Erythroblast (primary cell): ENCODE data around the gene CNPY3.
"Not testable (repeated sequence)": the region's sequence is repeated elsewhere in the genome, so short reads cannot be mapped to it uniquely, and the experiment has no call there.

ENCODE experiments used
- DNase-seq, 2 experiments: peaks; one replicate each; lab custom pipeline; 2025; lab: John Stamatoyannopoulos, UW
- GATA1 ChIP-seq: IDR thresholded peaks from 2 replicates; pipeline ENCODE4 v1.6.1; 2011; ENCODE audit warnings: low read depth, mild to moderate bottlenecking, control low read depth, low read length, moderate library complexity
- POLR2A ChIP-seq: IDR thresholded peaks from 2 replicates; pipeline ENCODE4 v1.6.1; 2011; ENCODE audit warnings: mild to moderate bottlenecking, low read length

CNPY3 gene

DNA sequence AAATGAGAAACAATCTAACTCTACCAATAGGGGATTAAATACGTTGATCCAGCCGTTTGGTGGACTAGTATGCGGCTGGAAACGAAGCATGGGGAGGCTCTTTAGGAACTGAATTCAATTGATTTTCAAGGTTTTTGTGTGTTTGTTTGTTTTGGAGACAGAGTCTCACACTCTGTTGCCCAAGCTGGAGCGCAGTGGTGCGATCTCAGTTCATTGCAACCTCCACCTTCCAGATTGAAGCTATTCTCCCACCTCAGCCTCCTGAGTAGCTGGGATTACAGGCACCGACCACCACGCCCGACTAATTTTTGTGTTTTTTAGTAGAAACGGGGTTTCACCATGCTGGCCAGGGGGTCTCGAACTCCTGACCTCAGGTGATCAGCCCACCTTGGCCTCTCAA is 7.1 kb downstream of the CNPY3 start:
- no peak for TF ChIP-seq POLR2A
- no peak for TF ChIP-seq GATA1

DNA sequence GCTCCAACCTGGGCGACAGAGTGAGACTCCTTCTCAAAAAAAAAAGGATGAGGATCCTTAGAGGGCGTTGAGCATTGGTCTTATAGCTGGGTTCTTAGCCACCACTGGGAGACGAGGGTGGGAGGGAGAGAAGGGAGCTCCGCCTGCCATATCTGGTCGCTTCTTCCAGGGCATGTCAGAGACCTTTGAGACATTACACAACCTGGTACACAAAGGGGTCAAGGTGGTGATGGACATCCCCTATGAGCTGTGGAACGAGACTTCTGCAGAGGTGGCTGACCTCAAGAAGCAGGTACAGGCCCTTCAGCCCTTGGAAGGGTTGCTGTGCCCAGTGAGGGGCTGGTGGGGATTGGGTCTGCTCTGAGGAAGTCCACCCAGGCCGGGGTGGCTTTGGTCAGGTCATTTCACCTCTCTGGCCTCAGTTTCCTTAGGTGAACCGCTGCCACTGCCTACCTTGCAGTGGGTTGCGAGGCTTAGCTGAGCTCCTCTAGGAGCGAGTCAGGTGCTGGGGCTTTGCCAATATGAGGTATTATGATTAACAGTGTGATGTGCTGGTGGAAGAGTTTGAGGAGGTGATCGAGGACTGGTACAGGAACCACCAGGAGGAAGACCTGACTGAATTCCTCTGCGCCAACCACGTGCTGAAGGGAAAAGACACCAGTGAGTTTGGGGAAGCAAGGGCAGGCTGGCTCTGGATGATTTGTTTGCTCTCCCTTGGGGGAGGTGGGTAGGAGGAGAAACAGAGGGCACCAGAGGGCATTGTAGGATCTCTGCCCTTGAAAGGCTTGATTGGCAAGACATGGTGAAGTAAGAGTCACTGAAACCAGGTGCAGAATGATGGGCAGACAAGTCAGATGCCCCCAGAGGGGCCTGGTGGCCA is 8.5 kb downstream of the CNPY3 start:
- TF ChIP-seq GATA1 (no peak), POLR2A (no peak)
- no peak for DNase-seq

More for the DNA sequence above, 7.1 kb downstream of the CNPY3 start:
- DNase-seq, result no peak

DNA sequence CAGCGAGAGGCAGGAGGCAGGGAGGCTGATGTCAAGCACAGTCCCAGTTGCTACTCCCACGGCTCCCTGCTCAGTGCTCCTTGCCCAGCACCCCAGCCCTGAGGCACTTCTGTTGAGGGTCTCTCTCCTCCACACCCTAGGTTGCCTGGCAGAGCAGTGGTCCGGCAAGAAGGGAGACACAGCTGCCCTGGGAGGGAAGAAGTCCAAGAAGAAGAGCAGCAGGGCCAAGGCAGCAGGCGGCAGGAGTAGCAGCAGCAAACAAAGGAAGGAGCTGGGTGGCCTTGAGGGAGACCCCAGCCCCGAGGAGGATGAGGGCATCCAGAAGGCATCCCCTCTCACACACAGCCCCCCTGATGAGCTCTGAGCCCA is 9.1 kb downstream of the CNPY3 start:
- TF ChIP-seq POLR2A, result no peak
- no peak for TF ChIP-seq GATA1
- no peak for DNase-seq

DNA sequence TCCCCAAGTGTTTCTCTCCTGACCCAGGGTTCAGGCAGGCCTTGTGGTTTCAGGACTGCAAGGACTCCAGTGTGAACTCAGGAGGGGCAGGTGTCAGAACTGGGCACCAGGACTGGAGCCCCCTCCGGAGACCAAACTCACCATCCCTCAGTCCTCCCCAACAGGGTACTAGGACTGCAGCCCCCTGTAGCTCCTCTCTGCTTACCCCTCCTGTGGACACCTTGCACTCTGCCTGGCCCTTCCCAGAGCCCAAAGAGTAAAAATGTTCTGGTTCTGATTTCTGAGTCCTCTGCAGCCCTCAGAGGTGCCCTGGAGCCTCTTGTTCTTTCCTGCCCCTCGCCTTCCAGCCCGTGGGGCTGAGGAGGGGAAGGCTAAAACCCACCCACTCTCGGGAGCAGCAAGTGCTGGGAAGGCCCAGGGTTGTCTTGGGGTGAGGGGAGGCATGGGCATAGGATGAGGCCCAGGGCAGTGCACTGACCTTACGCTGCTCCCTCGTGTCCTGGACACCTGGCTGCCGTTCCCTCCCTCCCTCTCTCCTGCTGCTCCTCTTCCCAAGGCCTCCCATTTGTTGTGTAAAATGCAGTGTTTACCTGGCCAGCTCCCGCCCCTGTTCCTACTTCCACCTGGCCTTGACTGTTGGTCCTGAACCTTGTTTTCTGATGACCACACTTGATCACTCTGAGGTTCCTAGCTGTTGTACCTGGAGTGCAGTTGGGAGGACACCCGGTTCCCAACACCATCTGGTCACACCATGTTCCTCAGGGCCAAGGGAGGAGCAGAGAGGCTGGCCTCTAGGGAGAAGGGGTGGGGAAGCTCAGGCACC is 9.9 kb downstream of the CNPY3 start:
- TF ChIP-seq POLR2A (no peak), GATA1 (no peak)
- DNase-seq, result no peak

DNA sequence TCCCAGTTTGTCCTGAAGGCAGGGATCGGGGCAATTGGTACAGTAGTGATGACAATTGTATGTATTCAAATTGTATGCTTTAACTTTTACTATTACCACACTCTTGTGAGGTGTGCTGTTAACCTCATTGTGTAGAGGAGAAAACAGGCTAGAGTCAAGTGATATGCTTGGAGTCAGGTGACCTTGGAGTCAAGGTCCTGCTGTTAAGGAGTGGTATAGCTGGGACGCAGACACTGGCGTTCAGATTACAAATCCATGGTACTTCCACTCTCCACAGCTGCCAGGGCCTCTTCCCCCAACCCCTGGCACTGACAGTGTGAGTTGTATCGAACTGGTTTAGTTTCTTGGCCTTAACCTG is 10.5 kb downstream of the CNPY3 start:
- TF ChIP-seq POLR2A (no peak), GATA1 (no peak)

DNA sequence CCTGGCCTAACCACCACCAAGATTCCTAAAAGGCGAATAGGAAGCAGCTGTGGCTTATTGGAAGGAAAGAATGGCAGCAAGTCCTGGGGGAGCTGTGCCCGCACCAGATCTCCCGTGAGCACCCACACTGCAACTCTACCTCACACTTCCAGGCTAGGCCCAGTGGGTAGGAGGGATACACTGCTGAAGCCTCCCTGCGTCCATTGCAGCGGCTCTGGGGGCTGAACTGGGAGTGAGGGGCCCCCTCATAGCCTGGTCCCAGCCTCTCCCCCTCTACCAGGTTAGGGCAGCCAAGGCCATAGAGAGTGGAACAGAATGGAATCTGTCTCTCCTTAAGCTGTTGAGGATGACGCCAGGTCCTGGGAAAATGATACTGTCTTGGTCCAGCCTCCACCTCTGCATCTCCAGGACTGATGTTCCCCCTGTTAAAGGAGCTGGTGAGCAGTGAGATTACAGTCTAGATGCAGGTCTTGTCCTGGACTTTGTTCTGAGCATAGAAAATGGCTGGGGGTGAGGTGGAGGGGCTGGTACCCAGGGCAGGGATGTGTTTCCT is 11.3 kb downstream of the CNPY3 start:
- no peak for TF ChIP-seq GATA1
- no peak for TF ChIP-seq POLR2A

More for the DNA sequence above, 10.5 kb downstream of the CNPY3 start:
- DNase-seq, result no peak

DNA sequence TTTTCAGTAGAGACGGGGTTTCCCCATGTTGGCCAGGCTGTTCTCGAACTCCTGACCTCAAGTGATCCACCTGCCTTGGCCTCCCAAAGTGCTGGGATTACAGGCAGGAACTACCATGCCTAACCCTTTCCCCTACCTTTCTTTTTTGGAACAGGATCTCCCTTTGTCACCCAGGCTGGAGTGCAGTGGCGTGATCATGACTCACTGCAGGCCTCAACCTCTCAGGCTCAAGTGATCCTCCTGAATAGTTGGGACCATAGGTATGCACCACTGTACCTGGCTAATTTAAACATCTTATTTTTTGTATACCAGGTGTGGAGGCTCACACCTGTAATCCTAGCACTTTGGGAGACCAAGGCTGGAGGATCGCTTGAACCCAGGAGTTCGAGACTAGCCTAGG is 12.1 kb downstream of the CNPY3 start:
- not testable (repeated sequence) for DNase-seq

More for the DNA sequence above, 11.3 kb downstream of the CNPY3 start:
- no peak for DNase-seq

DNA sequence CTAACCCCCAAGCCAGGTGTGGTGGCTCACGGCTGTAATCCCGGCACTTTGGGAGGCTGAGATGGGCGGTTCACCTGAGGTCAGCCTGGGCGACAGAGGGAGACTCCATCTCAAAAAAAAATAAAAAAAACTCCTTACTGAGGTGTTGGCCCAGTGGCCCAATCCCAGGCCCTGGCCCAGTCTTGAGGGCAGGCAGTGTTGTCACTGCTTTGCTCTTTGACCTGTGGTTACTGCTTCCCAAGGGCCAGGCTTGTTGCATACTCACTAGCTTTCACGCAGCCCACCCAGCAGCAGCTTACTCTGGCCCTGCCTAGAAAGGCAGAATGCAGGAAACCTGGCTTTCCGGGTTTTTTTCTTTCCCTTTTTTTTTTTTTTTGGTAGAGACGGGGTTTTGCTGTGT is 13.2 kb downstream of the CNPY3 start:
- TF ChIP-seq GATA1 (no peak), POLR2A (no peak)
- no peak for DNase-seq

DNA sequence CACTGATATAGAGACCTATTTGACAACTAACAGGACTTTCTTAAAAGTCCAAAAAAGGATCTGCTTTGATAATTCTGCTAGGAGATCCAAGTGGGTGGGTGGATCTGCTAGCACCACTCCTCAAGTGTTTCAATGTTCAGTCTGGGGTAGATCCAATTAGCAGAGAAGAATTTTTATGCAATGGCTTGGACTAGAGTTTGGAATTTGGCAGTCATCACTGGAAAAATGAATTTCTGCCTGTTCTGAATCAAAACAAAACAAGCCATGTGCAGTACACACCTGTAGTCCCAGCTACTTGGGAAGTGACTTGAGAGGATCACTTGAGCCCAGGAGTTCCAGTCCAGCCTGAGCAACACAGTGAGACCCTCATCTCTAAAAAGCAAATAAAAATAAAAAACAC is 18.7 kb downstream of the CNPY3 start:
- DNase-seq, result no peak
- TF ChIP-seq POLR2A (no peak), GATA1 (no peak)

DNA sequence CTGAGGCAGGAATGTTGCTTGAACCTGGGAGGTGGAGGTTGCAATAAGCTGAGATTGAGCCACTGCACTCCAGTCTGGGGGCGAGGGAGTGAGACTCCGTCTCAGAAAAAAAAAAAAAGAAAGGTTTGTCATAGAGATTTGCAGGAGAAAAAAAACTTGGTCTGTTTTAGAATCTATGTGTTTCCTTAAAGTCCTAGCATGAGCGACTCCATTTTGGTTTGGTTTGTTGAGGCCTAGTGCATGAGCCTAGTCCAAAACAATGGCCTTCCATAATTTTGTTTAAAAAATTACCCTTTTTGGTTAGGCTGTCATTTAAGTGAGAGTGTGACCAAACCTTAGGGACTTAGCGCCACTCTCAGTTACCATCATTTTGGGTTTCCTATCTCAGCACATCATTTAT is 23.1 kb downstream of the CNPY3 start:
- no peak for DNase-seq
- TF ChIP-seq GATA1 (no peak), POLR2A (no peak)

DNA sequence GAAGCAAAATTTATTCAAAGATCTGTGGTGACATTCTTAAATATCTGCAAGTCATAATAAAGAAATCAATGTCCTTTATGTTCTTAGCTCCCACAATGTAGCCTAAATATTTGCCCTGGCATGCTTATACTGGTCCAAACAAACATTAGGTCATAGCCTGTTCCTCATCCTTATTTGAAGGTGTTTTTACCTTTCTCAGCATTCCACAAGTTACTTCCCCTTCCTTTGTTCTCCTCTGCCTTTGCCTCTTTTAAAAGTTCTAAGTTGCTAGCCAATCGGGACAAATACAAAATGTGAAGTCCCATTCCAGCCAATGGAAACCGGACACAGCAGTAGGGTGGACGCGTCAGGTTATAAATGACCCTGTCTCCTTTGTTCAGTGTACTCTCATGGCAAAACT is 25.1 kb downstream of the CNPY3 start:
- not testable (repeated sequence) for DNase-seq

DNA sequence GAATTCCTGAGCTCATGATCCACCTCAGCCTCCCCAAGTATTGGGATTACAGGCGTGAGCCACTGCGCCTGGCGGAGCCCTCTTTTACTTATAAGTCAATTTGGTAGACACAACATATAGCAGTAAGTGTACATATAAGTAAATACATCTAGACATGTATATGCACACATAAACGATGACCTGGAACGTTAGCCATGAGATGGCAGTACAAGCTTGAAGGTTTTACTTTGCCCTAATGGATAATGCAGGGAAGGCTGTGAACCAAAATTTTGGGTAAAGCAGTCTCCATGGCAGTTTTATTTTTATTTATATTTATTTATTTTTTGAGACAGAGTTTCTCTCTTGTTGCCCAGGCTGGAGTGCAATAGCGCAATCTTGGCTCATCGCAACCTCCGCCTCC is 28.8 kb downstream of the CNPY3 start:
- peak; percentile 21 to 35 for DNase-seq
- TF ChIP-seq GATA1 (no peak), POLR2A (no peak)

DNA sequence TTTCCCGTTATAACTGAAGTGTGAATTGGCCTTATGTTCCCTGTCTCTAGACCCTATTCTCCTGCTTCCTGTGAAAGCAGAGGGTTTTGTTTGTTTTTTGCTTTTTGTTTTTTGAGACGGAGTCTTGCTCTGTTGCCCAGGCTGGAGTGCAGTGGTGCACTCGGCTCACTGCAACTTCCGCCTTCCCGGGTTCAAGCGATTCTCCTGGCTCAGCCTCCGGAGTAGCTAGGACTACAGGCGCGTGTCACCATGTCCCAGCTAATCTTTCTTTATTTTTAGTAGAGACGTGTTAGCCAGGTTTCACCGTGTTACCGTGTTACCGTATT is 30.6 kb downstream of the CNPY3 start:
- no peak for DNase-seq
- TF ChIP-seq POLR2A (no peak), GATA1 (no peak)

DNA sequence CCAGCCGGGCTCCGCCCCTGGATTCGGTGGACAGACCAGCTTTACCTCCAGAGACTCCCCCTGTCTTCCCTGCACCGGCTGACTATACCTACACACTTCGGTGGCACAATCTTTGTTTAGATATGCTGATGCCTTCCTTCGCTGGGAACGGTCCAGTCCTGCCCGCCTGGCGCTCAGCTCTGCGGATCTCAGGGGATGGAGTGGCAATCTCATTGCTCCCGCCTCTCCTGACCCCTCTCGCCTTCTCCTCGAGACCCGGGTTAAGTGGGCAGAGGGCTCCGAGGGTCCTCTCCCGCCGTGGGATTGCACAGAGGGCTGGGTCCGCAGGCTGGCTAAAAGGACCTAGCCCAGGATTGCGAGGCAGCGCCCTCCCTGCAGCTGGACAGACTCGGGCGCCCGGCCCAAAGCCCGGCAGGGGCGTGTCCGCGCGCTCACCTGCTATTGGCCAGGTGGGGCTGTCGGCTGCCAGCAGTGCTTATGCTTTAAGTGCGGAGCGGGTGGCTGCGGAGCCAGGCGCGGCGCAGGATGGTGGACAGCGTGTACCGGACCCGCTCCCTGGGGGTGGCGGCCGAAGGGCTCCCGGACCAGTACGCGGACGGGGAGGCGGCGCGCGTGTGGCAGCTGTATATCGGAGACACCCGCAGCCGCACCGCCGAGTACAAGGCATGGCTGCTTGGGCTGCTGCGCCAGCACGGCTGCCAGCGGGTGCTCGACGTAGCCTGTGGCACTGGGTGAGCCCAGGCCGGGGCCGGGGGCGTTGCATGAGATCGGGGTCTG is 31.2 kb downstream of the CNPY3 start, which contains the start of gene GNMT:
TSS of gene GNMT (plus strand) at position 512 of the 777 bp plus-strand sequence. CDS start at position 526, 14 bp downstream.
- DNase-seq, result peak; percentile 25 to 41
- no peak for TF ChIP-seq POLR2A
- no peak for TF ChIP-seq GATA1
